Mucosa of rectum (tissue), 2 donors: ENCODE results near the gene ARHGAP33.

Experiments used
- H3K27ac ChIP-seq, 2 donors: one replicate each; pipeline ENCODE4 v1.7.0; 2013; ENCODE audit warnings: inconsistent platforms in 2 of 2, low read depth in 2 of 2, low read length in 2 of 2
- H3K27me3 ChIP-seq, 2 donors: one replicate each; pipeline ENCODE4 v1.7.0; 2013; ENCODE audit warnings: low read length in 2 of 2; ENCODE audit not compliant: control insufficient read depth in 2 of 2, insufficient read depth in 2 of 2
- H3K36me3 ChIP-seq, 2 donors: one replicate each; pipeline ENCODE4 v1.7.0; 2013; ENCODE audit warnings: low read length in 2 of 2; ENCODE audit not compliant: control insufficient read depth in 2 of 2, insufficient read depth in 2 of 2
- H3K4me1 ChIP-seq, 2 donors: one replicate each; pipeline ENCODE4 v1.7.0; 2013; ENCODE audit warnings: low read length in 2 of 2, mild to moderate bottlenecking in 1 of 2; ENCODE audit not compliant: control insufficient read depth in 2 of 2, insufficient read depth in 2 of 2
- H3K4me3 ChIP-seq, 2 donors: one replicate each; pipeline ENCODE4 v1.7.0; 2013; ENCODE audit warnings: low read length in 2 of 2
- H3K9ac ChIP-seq, 2 donors: one replicate each; pipeline ENCODE4 v1.7.0; 2013; ENCODE audit warnings: low read length in 2 of 2, low read depth in 1 of 2, mild to moderate bottlenecking in 1 of 2
- H3K9me3 ChIP-seq, 2 donors: one replicate each; pipeline ENCODE4 v1.7.0; 2013; ENCODE audit warnings: low read length in 2 of 2; ENCODE audit not compliant: control insufficient read depth in 2 of 2
- donor health status: healthy.
- donor health status: Normal muscosa, but diverticular disease.

The ARHGAP33 gene

GRCh38 chr19:35748106-35749020, 27.0 kb upstream of the ARHGAP33 start, which contains the start of gene LIN37:
LIN37 (plus strand) TSS chr19:35748576; CDS start chr19:35748725, 149 bp downstream.
- Histone ChIP-seq H3K4me1 (peaks cover 22 to 23% of the 10 kb centered on the region in 2 donors), H3K9ac (peak within 1 kb of the TSS; percentile 95 to 99), H3K9me3 (no peaks in the 10 kb centered on the region), H3K4me3 (peak within 1 kb of the TSS; percentile 97 to 99), H3K27me3 (no peaks in the 10 kb centered on the region), H3K36me3 (peaks cover 10 to 13% of the 10 kb centered on the region in 2 donors), H3K27ac (peak within 1 kb of the TSS; percentile 74 to 75)

DNA sequence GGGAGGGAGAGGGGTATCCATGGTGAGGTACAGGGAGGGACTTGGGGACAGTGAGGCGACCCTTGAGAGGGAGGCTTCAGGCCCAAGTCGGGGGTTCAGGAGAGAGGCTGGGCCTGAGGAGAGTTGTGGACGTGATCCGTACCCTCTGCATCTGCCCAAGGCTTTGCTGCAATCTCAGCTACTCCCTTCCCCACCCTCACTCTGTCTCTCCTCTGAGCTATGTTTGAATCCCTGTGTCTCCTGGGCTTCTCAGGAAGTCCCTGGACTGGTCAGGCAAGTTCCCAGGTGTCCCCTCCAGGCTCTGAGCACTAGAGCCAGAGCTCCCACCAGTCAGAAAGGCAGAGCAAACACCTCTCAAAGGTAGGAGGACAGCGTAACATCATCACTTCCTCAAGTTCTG, 25.2 kb upstream of the ARHGAP33 start:
- Histone ChIP-seq H3K9ac (no peak overlapping the region), H3K4me1 (peaks cover 16% of the 10 kb centered on the region in 2 donors), H3K4me3 (no peak overlapping the region), H3K9me3 (no peaks in the 10 kb centered on the region), H3K27me3 (no peaks in the 10 kb centered on the region), H3K36me3 (peaks cover 15 to 18% of the 10 kb centered on the region in 2 donors), H3K27ac (no peak overlapping the region)

DNA sequence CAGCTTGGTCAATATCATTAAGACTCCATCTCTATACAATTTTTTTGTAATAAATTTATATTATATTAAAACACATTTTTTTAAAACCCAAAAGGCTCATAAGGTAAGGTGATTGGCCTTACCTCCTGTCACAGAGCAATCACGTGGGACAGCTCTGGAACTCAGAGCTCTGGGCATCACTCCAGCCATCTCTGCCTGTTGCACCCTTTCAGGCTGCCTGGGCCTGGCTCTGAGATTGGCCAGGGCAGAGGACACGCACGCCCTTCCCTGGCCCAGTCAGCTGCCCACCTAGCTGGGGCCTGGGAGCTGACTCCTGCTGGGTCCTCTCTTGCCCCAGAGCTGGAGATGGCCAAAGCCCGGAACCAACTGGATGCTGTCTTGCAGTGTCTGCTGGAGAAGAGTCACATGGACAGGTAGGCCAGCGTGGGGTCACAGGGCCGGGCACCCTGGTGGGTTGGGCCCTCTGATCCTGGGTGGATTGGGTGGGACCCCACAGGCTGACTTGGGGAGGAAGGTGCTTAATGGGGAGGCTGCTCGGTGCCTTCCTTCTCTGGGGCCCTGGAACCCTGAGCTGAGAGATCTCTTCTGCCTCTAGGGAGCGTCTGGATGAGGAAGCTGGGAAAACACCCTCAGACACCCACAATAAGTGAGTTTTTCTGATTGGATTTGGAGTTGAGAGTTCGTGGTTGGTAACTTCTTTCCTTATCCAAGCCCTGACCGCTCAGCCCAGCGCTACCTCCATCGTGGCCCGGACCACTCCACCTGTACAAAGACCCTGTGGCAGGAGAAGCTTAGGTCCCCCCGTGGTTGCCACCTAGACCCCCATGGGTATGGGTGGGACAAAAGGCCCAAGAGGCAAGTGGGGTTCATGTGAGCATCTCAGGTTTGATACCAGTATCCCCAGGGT, 23.3 kb upstream of the ARHGAP33 start:
- peaks cover 17 to 25% of the 10 kb centered on the region in 2 donors for H3K4me1 ChIP-seq
- no peak overlapping the region for H3K27ac ChIP-seq
- no peaks in the 10 kb centered on the region for H3K9me3 ChIP-seq
- peaks cover 0 to 3% of the 10 kb centered on the region in 2 donors for H3K27me3 ChIP-seq
- peaks cover 15 to 18% of the 10 kb centered on the region in 2 donors for H3K36me3 ChIP-seq
- no peak overlapping the region for H3K4me3 ChIP-seq
- H3K9ac ChIP-seq: no peak overlapping the region

DNA sequence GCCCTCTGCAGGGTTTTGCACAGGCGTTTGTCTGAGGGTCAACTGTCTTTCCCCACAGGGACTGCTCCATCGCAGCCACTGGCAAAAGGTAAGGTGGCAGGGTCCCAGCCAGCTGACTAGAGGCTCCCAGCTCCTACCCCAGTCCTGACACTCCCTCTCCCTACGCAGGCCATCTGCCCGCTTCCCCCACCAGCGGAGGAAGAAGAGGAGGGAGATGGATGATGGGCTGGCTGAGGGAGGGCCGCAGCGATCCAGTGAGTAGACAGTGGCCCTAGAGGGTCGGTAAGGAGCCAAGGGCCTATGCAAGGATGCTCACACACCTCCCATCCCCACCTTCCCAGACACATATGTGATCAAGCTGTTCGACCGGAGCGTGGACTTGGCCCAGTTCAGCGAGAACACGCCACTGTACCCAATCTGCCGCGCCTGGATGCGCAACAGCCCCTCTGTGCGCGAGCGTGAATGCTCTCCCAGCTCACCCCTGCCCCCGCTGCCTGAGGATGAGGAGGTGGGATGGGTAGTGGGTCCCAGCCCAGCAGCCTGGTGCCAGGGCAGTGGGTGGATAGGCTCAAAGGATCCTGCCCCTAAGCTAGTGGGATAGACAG, 22.5 kb upstream of the ARHGAP33 start:
- H3K36me3 ChIP-seq: peaks cover 15 to 18% of the 10 kb centered on the region in 2 donors
- no peak overlapping the region for H3K9ac ChIP-seq
- H3K27me3 ChIP-seq: peaks cover 0 to 3% of the 10 kb centered on the region in 2 donors
- H3K4me3 ChIP-seq: no peak overlapping the region
- peaks cover 21 to 28% of the 10 kb centered on the region in 2 donors for H3K4me1 ChIP-seq
- no peaks in the 10 kb centered on the region for H3K9me3 ChIP-seq
- no peak overlapping the region for H3K27ac ChIP-seq

- H3K9me3 ChIP-seq: no peaks in the 10 kb centered on the region
- peaks cover 26 to 28% of the 10 kb centered on the region in 2 donors for H3K4me1 ChIP-seq
- H3K36me3 ChIP-seq: peaks cover 15 to 18% of the 10 kb centered on the region in 2 donors
- peaks cover 0 to 3% of the 10 kb centered on the region in 2 donors for H3K27me3 ChIP-seq
- H3K9ac ChIP-seq: no peak overlapping the region
- H3K27ac ChIP-seq: no peak overlapping the region
- no peak overlapping the region for H3K4me3 ChIP-seq
Observed at GRCh38 chr19:35753634-35754369, 21.6 kb upstream of the ARHGAP33 start.

GRCh38 chr19:35754370-35755130, 20.8 kb upstream of the ARHGAP33 start:
- Histone ChIP-seq H3K4me3 (no peak overlapping the region), H3K4me1 (peaks cover 28% of the 10 kb centered on the region in 2 donors), H3K9me3 (no peaks in the 10 kb centered on the region), H3K36me3 (peaks cover 15 to 18% of the 10 kb centered on the region in 2 donors), H3K27me3 (peaks cover 0 to 3% of the 10 kb centered on the region in 2 donors), H3K27ac (peak overlapping the region in 1 of 2 donors; percentile 97), H3K9ac (no peak overlapping the region)

DNA sequence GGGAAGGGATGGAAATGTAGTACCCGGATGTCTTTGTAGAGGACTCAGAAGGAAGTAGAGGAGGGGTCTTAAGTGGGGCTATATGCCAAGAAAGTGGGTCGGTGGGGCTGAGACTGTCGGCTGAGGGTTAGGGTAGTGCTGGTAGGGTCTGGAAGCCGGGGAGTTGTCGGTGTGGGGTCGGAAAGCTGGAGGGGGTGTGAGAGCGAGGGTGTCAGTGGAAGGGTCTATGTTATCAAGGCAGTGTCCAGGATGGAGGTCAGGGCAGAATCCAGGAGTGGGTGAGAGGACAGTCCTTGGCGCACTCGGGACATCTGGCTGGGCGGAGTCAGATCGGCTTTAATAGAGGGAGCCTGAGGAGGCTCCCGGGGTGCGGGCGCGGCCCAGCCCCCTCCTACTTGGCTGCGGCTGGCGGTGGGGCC, 20.2 kb upstream of the ARHGAP33 start:
- Histone ChIP-seq H3K4me1 (peaks cover 28% of the 10 kb centered on the region in 2 donors), H3K9me3 (no peaks in the 10 kb centered on the region), H3K36me3 (peaks cover 15 to 18% of the 10 kb centered on the region in 2 donors), H3K27ac (peak overlapping the region; percentile 59 to 97), H3K27me3 (peaks cover 0 to 3% of the 10 kb centered on the region in 2 donors), H3K9ac (peak overlapping the region in 1 of 2 donors; percentile 47), H3K4me3 (peak overlapping the region; percentile 48 to 56)

DNA sequence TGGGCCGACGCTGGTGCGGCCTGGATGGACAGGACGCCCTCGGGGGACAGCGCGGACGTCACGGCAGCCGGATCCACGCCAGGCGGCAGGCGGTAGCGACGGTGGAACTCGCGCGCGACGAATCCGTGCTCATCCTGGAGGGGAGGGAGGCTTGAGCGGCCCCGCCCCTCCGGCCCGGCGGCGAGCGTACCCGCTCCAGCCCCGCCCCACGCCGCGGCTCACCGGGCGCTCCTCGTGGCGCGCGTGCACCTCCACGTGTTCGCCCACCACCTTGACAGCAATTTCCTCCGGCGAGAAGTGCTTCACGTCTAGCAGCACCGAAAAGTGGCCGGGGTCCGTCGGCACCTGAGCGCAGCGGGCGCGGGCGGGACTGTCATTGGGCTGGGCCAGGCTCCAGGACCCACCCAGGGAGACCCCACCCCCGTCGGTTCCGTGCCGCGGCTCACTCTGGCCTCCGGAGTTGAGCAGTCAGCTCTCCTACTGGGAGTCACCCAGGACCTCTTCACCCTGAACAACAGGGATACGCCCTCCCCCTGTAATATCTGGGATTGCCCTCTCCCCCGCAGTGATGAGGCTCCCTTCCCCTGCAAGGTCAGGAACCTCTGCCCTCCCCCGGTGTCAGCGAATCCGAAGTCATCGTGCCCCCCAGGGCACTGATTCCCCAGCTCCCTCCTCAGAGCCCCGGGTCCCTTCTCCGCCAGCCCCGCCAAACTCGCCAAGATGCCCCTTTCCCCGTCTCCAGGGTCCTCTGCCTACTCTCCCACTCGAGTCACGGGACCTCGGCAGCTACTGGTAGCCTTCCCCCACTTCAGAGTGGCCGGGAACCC, 19.6 kb upstream of the ARHGAP33 start:
- peaks cover 15 to 18% of the 10 kb centered on the region in 2 donors for H3K36me3 ChIP-seq

More for the DNA sequence above, 19.6 kb upstream of the ARHGAP33 start:
- peaks cover 0 to 3% of the 10 kb centered on the region in 2 donors for H3K27me3 ChIP-seq
- H3K9ac ChIP-seq: peak overlapping the region; percentile 47
- no peaks in the 10 kb centered on the region for H3K9me3 ChIP-seq
- H3K27ac ChIP-seq: peak overlapping the region; percentile 59 to 97
- H3K4me3 ChIP-seq: peak overlapping the region; percentile 48 to 56
- H3K4me1 ChIP-seq: peaks cover 28% of the 10 kb centered on the region in 2 donors
